HFFc6 (cell line): ENCODE results near the gene WASF2. TPM values are rescaled to one million over a fixed set of nuclear protein-coding genes. Genes with fewer than 3 reads are reported as not detected.

Experiments used
- DNase-seq: peaks from one replicate; pipeline ENCODE4 v3.0.0-alpha.2; 2018
- H3K27ac Mint-ChIP-seq: 2 replicates; pipeline ENCODE4 v1.8.0; 2020; ENCODE audit warnings: mild to moderate bottlenecking, mixed read lengths
- H3K27me3 Mint-ChIP-seq: 2 replicates; pipeline ENCODE4 v1.8.0; 2021; ENCODE audit warnings: mild to moderate bottlenecking, moderate library complexity, mixed read lengths; ENCODE audit not compliant: insufficient read depth
- H3K36me3 Mint-ChIP-seq: 2 replicates; pipeline ENCODE4 v1.8.0; 2021; ENCODE audit warnings: low read depth, mixed read lengths
- H3K4me1 Mint-ChIP-seq: 2 replicates; pipeline ENCODE4 v1.8.0; 2020; ENCODE audit warnings: low read depth, mixed read lengths
- H3K4me3 Mint-ChIP-seq: 2 replicates; pipeline ENCODE4 v1.8.0; 2020; ENCODE audit warnings: mild to moderate bottlenecking, moderate library complexity, mixed read lengths
- H3K9me3 Mint-ChIP-seq: 2 replicates; pipeline ENCODE4 v1.8.0; 2020; ENCODE audit warnings: mild to moderate bottlenecking, mixed read lengths
- total RNA-seq, 6 experiments: library from RNA; stranded (reverse); fragmentation: NEBNext Ultra II Directional; extraction: Animal tissue kit (Norgen Biotek cat#: 25700); gene quantifications; 2 replicates in 1 of 6; 3 replicates in 5 of 6; pipeline ENCODE4 v1.2.3, GENCODE V29; 2021
- TF ChIP-seq, protein P1 (sequence below): fragments of 200-600 bp; sonication (generic); IDR thresholded peaks from 2 replicates; pipeline ENCODE4 v1.5.0; 2021; ENCODE audit warnings: antibody characterized with exemption, mild to moderate bottlenecking

The WASF2 gene
- total RNA-seq, 6 experiments from 2014 or later = 84.4 to 99.7 (median 93.1) TPM

DNA sequence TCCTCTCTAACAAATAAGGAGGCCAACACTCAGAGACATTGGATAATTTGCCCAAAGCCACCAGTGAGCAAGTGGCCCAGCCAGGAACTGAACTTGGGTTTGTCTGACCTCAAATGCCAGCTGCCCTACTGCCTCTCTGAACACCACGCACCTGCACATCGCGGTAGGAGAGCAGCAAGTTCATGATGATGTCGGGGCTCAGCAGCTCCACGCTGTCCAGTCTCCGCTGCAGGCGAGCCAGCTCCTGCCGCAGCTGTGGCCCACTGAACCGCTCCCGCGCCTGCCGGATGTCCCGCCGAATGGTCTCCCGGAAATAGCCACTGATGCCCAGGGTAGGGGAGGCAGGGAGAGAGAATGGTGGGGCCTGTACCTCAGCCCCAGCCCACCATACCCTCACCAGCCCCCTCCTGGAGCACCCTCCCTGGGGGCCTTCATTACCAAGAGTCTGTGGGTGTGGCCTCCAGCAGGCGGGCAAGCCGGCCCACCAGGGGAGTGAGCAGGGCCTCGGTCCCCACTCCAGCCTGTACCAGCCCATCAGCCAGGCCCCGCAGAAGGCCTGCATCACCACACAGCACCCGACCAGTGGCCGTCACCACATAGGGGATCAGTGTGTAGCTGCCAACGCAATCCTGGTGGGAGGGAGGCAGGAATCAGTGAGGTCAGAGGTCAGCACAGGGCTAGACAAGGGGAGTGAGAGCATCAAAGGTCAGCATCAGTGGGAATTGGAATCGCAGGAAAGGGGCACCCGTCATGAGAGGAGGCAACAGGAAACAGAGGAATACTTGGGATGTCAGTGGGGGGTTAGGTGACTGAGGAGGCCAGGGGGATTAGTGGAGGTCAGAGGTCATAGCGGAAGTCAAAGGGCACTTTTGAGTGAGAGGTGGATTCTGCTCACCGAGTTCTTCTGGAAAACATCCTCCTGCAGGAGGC, 125.9 kb downstream of the WASF2 start:
- Mint-ChIP-seq H3K27me3 (peaks cover 2% of the 10 kb centered on the region), H3K4me3 (peak overlapping the region; percentile 30; the same call in 1 of the 2 replicates), H3K4me1 (peaks cover 19% of the 10 kb centered on the region), H3K27ac (no peak overlapping the region), H3K9me3 (no peaks in the 10 kb centered on the region), H3K36me3 (peaks cover 21% of the 10 kb centered on the region)
- TF ChIP-seq, protein P1, sequence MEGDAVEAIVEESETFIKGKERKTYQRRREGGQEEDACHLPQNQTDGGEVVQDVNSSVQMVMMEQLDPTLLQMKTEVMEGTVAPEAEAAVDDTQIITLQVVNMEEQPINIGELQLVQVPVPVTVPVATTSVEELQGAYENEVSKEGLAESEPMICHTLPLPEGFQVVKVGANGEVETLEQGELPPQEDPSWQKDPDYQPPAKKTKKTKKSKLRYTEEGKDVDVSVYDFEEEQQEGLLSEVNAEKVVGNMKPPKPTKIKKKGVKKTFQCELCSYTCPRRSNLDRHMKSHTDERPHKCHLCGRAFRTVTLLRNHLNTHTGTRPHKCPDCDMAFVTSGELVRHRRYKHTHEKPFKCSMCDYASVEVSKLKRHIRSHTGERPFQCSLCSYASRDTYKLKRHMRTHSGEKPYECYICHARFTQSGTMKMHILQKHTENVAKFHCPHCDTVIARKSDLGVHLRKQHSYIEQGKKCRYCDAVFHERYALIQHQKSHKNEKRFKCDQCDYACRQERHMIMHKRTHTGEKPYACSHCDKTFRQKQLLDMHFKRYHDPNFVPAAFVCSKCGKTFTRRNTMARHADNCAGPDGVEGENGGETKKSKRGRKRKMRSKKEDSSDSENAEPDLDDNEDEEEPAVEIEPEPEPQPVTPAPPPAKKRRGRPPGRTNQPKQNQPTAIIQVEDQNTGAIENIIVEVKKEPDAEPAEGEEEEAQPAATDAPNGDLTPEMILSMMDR = no peak
- no peak for DNase-seq

DNA sequence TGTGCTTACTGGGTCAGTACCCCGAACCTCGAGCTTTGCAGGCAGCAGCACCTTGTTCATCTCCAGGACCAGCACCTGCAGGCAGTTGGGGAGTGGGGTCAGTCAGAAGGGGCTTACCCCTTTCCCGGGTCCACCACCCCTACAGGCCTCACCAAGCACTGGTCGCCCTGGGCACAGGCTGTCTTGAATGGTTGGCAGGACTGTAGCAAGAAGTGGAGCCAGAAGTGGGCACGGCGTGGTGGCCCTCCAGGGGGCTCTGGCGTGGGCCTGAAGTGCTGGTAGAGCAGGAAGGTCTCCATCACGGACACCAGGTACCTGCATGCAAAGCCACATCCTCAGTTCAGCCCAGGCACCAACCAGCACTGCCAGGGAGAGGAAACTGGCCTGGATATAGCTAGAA, 128.4 kb downstream of the WASF2 start:
- DNase-seq = no peak
- peaks cover 2% of the 10 kb centered on the region for H3K27me3 Mint-ChIP-seq
- no peak overlapping the region for H3K4me3 Mint-ChIP-seq
- no peak overlapping the region for H3K27ac Mint-ChIP-seq
- peaks cover 9% of the 10 kb centered on the region for H3K4me1 Mint-ChIP-seq
- peaks cover 28% of the 10 kb centered on the region for H3K36me3 Mint-ChIP-seq
- TF ChIP-seq, protein P1 = no peak
- H3K9me3 Mint-ChIP-seq = no peaks in the 10 kb centered on the region

DNA sequence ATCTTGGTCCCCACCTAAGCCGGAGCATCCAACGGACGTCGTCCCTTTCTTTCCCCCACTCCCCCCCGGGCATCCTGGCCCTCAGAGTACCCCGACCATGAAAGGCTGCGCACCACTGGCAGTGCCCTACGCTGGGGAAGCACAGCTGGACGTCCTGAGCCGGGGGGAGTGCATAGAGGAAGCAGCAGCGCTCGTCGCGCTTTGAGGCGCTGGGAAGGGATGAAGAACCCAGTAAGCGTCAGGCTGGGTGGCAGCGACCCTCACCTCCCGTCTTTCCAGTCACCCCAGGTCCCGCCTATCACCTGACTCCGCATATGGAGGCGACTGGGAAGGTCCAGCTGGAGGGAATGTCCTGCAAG, 128.9 kb downstream of the WASF2 start:
- no peak overlapping the region for H3K4me3 Mint-ChIP-seq
- no peaks in the 10 kb centered on the region for H3K9me3 Mint-ChIP-seq
- TF ChIP-seq, protein P1 = no peak
- DNase-seq = no peak
- H3K36me3 Mint-ChIP-seq = peaks cover 28% of the 10 kb centered on the region
- H3K4me1 Mint-ChIP-seq = peaks cover 9% of the 10 kb centered on the region
- H3K27me3 Mint-ChIP-seq = peaks cover 2% of the 10 kb centered on the region
- no peak overlapping the region for H3K27ac Mint-ChIP-seq

DNA sequence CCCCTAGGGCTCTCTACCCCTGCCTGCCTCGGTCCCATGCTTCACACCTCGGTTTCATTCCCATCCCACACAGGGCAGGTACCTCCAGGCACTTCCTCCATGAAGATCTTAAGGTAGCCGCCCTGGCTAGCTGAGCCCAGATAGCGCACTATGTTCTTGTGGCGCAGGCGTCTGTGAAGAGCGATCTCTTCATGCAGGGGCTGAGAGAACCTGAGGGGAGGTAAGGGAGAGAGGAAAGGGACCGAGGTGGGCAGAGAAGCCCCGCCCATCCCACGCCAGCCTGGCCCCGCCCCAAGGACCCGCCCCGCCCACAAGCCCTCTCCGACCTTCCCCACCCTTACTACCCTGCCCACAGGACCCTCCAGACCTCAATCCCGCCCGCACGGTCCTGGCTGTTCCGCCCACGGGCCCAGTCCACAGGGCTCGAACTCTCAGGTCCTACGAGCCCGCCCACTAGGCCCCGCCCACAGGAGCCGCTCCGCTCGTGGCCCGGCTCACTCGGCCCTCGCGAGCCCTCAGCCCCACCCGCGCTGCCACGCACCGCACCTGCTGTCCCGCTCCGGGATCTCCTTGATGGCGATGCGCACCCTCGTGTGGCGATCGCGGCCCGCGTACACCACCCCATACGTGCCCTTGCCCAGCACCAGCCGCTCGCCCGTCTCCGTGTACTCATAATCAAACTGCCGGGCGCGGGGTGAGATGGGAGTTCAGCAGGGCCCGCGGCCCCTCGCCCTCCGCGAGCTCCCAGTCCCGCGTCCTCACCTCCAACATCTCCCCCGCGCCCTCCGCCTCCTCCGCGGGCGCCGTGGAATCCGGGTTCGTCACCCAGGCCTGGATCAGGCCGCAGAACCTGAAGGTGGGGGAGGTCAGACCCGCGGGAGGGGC, 129.6 kb downstream of the WASF2 start:
- Mint-ChIP-seq H3K4me3 (no peak overlapping the region), H3K4me1 (peaks cover 8% of the 10 kb centered on the region), H3K27me3 (peaks cover 2% of the 10 kb centered on the region), H3K9me3 (no peaks in the 10 kb centered on the region), H3K36me3 (peaks cover 34% of the 10 kb centered on the region), H3K27ac (no peak overlapping the region)
- TF ChIP-seq, protein P1 = no peak
- no peak for DNase-seq

DNA sequence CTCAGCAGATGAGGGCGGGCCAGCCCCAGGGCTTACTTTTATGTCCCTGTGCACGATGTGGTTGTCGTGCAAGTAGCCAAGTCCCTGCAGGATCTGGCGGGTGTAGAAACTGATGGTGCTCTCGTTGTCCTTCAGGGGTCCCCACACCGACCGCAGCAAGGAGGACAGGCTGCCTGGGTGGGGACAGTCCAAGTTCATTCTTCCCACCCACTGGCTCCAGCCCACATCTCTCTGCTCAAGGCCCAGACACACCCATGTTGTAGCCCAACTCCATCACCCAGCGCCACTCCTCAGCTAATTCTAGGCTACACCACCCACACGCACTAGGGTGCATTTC, 130.2 kb downstream of the WASF2 start:
- Mint-ChIP-seq H3K9me3 (no peaks in the 10 kb centered on the region), H3K4me1 (peaks cover 2% of the 10 kb centered on the region), H3K36me3 (peaks cover 38% of the 10 kb centered on the region), H3K27me3 (peaks cover 2% of the 10 kb centered on the region), H3K27ac (no peak overlapping the region), H3K4me3 (no peak overlapping the region)
- DNase-seq = no peak
- TF ChIP-seq, protein P1 = no peak
